T follicular helper cell (primary cell): ENCODE data around the gene SYNGR4.
"Not testable (repeated sequence)": the region's sequence is repeated elsewhere in the genome, so short reads cannot be mapped to it uniquely, and the experiment has no call there.

Experiments
- DNase-seq: peaks from one replicate; pipeline ENCODE4 v3.0.0-alpha.2; 2020; ENCODE audit warnings: low read depth
- total RNA-seq, 2 experiments: gene quantifications; one replicate each; lab custom pipeline; 2026; lab: John Stamatoyannopoulos, UW

The SYNGR4 gene, protein sequence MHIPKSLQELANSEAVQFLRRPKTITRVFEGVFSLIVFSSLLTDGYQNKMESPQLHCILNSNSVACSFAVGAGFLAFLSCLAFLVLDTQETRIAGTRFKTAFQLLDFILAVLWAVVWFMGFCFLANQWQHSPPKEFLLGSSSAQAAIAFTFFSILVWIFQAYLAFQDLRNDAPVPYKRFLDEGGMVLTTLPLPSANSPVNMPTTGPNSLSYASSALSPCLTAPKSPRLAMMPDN
- total RNA-seq, result 0 reads per million in 2 experiments

- peak; percentile 97 for DNase-seq
Measured at GRCh38 chr19:48363810-48364597, at the start of gene SYNGR4, which contains the start of gene TMEM143. SYNGR4 (plus strand) TSS chr19:48364367; CDS start chr19:48365843, 1,476 bp downstream. TMEM143 (minus strand) TSS chr19:48363940; CDS start chr19:48363920, 20 bp downstream.

DNA sequence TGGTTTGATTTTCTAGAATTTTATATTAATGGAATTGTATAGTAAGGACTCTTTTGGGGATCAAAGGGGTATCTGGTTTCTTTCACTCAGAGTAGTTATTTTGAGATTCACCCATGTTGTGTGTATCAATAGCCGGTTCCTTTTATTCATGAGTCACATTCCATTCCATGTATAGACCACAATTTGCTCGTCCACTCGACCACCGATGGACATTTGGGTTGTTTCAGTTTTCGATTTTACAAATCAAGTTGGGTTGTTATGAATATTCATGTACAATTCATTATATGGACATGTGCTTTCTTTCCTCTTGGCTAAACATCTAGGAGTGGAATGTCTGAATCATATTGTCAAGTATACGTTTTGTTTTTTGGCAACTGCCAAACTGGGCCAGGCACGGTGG, 48.5 kb upstream of the SYNGR4 start:
- DNase-seq, result no peak

- not testable (repeated sequence) for DNase-seq
Measured at GRCh38 chr19:48317708-48317960, 46.5 kb upstream of the SYNGR4 start.

- no peak for DNase-seq
Measured at GRCh38 chr19:48318286-48318987, 45.7 kb upstream of the SYNGR4 start.

- DNase-seq, result peak; percentile 71
Measured at GRCh38 chr19:48319647-48320541, 44.3 kb upstream of the SYNGR4 start.

GRCh38 chr19:48321372-48321621, 42.9 kb upstream of the SYNGR4 start:
- peak; percentile 95 for DNase-seq

GRCh38 chr19:48321622-48322591, 42.3 kb upstream of the SYNGR4 start:
- peak; percentile 99 for DNase-seq

GRCh38 chr19:48325265-48325910, 38.8 kb upstream of the SYNGR4 start, which contains the start of gene EMP3:
EMP3 (plus strand) TSS chr19:48325552; CDS start chr19:48326845, 1,293 bp downstream.
- DNase-seq, result peak; percentile 80

- no peak for DNase-seq
Measured at GRCh38 chr19:48329167-48329891, 34.8 kb upstream of the SYNGR4 start.

DNA sequence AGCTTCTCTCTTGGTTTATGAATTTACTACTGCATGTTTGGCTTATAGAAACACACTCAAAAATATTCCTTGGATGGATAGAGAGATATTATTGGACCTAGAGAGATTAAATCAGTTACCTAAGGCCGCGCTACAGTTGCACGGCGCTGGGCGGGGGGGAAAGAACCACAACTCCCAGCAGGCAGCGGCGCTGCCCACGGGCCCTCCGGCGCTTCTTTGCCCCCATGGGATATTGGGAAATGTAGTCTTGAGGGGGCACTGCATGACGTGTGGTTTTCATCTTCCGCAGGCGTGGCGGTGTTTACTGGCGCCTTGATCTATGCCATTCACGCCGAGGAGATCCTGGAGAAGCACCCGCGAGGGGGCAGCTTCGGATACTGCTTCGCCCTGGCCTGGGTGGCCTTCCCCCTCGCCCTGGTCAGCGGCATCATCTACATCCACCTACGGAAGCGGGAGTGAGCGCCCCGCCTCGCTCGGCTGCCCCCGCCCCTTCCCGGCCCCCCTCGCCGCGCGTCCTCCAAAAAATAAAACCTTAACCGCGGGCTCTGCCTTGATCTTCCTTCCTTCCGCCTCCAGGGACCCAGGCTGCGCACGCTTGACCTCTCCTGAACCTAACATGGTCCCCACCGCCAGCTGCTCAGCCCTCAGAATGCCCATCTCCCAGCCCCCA, 34.0 kb upstream of the SYNGR4 start:
- peak; percentile 82 for DNase-seq

GRCh38 chr19:48332351-48332661, 31.9 kb upstream of the SYNGR4 start:
- DNase-seq, result no peak

DNA sequence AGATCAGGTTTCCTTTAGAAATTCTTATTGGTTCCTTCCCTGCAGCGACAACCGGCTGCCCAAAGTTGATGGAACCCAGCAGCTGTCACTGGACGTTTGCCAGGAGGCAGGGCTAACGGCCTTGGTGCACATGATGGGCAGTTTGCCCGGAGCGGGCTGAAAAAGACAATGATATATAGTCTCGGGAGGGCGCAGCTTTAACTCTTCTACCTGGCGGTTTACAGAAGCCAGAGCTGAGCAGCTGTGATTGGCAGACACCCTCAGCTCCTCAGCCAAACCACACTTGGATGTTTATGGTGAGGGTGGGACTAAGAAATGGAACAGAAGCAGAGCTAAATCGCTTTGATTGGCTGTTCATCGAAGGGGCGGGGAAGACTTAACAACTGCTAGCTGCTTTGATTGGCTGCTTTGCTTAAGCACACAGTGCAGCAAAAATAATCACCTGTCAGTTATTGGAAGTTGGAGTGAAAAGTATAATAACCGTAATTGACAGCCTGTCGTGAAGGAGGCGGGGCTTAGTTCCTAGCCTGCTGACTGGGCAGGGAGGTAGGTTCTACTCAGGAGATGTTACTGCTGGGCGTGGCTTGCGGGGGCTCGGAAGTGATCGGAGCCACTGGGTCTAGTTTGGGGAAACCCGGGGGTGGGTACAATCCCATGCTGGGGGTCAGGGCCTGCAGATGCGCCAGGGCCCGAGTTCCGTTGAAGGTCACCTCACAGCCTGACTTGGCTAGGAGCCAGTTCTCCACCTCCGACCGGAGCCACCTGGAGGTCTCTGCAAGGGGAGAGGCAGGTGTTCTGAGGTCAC, 31.3 kb upstream of the SYNGR4 start:
- peak; percentile 94 for DNase-seq

DNA sequence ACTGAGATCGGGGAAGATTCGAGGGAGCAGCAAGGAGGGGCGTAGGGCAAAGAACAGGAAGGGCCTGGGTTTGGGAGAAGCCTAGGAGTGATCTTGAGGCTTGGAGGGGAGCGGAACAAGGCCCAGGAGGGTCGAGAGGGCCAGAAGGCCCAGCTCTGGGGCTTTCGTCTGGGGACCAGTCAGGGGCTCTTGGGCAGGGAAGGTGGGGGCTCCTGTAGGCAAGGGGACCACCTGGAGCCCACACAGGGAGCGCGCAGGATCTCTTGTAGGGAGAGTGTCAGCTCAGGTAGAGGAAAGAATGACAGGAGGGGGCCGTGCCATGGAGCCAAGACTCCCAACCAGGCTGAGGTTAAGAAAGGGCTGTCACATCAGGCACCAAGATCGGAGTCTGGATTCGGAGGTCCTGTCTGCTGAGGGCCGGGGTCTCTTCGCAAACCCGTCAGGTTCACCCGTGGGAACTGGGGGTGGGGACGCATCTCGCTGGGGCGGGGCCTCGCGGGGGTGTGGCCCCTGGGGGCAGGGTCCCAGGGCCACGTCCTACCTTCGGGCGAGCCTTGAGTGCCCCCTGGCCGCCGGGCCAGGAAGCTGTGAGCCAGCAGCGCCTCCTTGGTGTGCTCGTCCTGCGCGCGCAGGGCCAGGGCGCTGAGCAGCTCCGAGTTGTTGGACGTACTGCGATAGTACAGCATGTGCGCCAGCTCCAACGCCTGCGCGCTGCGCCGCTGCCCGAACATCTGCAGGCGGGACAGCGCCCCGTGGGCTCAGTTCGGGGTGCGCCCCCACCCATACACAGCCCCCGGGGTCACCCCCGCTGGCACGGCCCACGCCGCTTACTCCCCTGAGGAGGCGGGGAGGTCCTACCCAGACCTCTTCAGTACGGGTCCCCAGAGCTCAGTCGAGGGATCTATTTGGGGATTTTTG, 30.4 kb upstream of the SYNGR4 start:
- peak; percentile 92 for DNase-seq

- DNase-seq, result no peak
Measured at GRCh38 chr19:48338253-48338755, 25.9 kb upstream of the SYNGR4 start.

- DNase-seq, result no peak
Measured at GRCh38 chr19:48338802-48339503, 25.2 kb upstream of the SYNGR4 start.

GRCh38 chr19:48340995-48341394, 23.2 kb upstream of the SYNGR4 start:
- DNase-seq, result no peak
